ENCODE data around the gene APEH.

Gene APEH

DNA sequence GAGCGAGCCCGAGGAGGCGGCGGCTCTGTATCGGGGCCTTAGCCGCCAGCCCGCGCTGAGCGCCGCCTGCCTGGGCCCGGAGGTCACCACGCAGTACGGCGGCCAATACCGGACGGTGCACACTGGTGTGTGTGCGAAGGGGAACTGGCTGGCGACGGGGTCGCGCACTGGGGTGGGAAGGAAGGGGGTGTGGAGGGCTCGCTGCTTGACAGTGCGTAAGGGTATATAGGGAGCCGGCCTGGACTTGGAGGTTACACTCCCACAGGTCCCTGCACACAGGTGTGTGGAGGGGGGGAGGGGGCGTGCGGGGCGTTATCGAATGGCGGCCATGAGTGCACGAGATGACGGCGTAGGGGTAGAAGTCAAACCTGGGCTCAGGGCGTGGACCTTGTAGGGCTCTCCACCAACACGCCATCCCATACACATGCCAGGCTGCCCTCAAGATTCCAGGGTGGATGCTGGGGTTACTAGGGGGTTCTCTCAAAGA lies 389 bp downstream of the APEH start:
- Histone ChIP-seq H3K79me2 (ENCODE audit: insufficient read depth, low read length) (no peaks in the 10 kb centered on the region), H3F3A (ENCODE audit: insufficient read depth, low read length) (no peaks in the 10 kb centered on the region), H3K9me2 (ENCODE audit: low read depth, low read length) (no peaks in the 10 kb centered on the region), H4K20me1 (ENCODE audit: insufficient read depth, low read length) (no peaks in the 10 kb centered on the region), H3K27ac (ENCODE audit: low read depth, low read length, poor library complexity, severe bottlenecking) (no peak overlapping the region), H3K9me3 (ENCODE audit: low read length) (no peaks in the 10 kb centered on the region), H3K4me3 (ENCODE audit: low read depth, low read length, poor library complexity, severe bottlenecking) (peak overlapping the region; percentile 77), H3K36me3 (ENCODE audit: insufficient read depth, low read length) (peaks cover 40% of the 10 kb centered on the region), H3K4me2 (ENCODE audit: low read length) (peak overlapping the region; percentile 78), H3K4me1 (ENCODE audit: insufficient read depth, low read length, severe bottlenecking) (peaks cover 20% of the 10 kb centered on the region), H3K9ac (ENCODE audit: low read length) (peak overlapping the region; percentile 87), H2AFZ (ENCODE audit: low read length) (no peak overlapping the region), H3K27me3 (ENCODE audit: insufficient read depth, low read length) (no peaks in the 10 kb centered on the region)
- TF ChIP-seq, protein P1, sequence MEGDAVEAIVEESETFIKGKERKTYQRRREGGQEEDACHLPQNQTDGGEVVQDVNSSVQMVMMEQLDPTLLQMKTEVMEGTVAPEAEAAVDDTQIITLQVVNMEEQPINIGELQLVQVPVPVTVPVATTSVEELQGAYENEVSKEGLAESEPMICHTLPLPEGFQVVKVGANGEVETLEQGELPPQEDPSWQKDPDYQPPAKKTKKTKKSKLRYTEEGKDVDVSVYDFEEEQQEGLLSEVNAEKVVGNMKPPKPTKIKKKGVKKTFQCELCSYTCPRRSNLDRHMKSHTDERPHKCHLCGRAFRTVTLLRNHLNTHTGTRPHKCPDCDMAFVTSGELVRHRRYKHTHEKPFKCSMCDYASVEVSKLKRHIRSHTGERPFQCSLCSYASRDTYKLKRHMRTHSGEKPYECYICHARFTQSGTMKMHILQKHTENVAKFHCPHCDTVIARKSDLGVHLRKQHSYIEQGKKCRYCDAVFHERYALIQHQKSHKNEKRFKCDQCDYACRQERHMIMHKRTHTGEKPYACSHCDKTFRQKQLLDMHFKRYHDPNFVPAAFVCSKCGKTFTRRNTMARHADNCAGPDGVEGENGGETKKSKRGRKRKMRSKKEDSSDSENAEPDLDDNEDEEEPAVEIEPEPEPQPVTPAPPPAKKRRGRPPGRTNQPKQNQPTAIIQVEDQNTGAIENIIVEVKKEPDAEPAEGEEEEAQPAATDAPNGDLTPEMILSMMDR (IDR thresholded peaks at IDR 0.05; ENCODE audit: low read length), result no peak
- no peak for TF ChIP-seq EZH2 (IDR thresholded peaks at IDR 0.05; ENCODE audit: borderline replicate concordance, low read length)

DNA sequence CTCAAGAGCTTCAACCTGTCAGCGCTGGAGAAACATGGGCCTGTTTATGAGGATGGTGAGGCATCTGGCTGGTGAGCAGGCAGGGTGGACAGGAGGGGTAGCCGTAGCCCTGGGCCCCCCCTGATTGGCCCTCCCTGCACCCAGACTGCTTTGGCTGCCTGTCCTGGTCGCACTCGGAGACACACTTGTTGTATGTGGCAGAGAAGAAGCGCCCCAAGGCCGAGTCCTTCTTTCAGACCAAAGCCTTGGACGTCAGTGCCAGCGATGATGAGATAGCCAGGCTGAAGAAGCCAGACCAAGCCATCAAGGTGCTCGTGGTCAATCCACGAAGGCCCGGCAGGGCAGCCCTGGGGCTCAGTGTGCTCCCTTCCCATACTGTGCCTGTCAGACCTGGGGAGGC lies 1.8 kb downstream of the APEH start:
- H4K20me1 ChIP-seq (ENCODE audit: insufficient read depth, low read length), result no peaks in the 10 kb centered on the region
- no peak overlapping the region for H3K27ac ChIP-seq (ENCODE audit: low read depth, low read length, poor library complexity, severe bottlenecking)
- no peaks in the 10 kb centered on the region for H3K27me3 ChIP-seq (ENCODE audit: insufficient read depth, low read length)
- H2AFZ ChIP-seq (ENCODE audit: low read length), result no peak overlapping the region
- H3F3A ChIP-seq (ENCODE audit: insufficient read depth, low read length), result no peaks in the 10 kb centered on the region
- H3K9ac ChIP-seq (ENCODE audit: low read length), result no peak overlapping the region; the same call in 1 of the 2 replicates
- H3K4me2 ChIP-seq (ENCODE audit: low read length), result no peak overlapping the region
- no peak overlapping the region for H3K4me3 ChIP-seq (ENCODE audit: low read depth, low read length, poor library complexity, severe bottlenecking)
- H3K9me2 ChIP-seq (ENCODE audit: low read depth, low read length), result no peaks in the 10 kb centered on the region
- H3K79me2 ChIP-seq (ENCODE audit: insufficient read depth, low read length), result no peaks in the 10 kb centered on the region
- TF ChIP-seq, protein P1 (IDR thresholded peaks at IDR 0.05; ENCODE audit: low read length), result no peak
- TF ChIP-seq EZH2 (IDR thresholded peaks at IDR 0.05; ENCODE audit: borderline replicate concordance, low read length), result no peak
- peaks cover 53% of the 10 kb centered on the region for H3K36me3 ChIP-seq (ENCODE audit: insufficient read depth, low read length)
- no peaks in the 10 kb centered on the region for H3K9me3 ChIP-seq (ENCODE audit: low read length)
- peaks cover 20% of the 10 kb centered on the region for H3K4me1 ChIP-seq (ENCODE audit: insufficient read depth, low read length, severe bottlenecking)

DNA sequence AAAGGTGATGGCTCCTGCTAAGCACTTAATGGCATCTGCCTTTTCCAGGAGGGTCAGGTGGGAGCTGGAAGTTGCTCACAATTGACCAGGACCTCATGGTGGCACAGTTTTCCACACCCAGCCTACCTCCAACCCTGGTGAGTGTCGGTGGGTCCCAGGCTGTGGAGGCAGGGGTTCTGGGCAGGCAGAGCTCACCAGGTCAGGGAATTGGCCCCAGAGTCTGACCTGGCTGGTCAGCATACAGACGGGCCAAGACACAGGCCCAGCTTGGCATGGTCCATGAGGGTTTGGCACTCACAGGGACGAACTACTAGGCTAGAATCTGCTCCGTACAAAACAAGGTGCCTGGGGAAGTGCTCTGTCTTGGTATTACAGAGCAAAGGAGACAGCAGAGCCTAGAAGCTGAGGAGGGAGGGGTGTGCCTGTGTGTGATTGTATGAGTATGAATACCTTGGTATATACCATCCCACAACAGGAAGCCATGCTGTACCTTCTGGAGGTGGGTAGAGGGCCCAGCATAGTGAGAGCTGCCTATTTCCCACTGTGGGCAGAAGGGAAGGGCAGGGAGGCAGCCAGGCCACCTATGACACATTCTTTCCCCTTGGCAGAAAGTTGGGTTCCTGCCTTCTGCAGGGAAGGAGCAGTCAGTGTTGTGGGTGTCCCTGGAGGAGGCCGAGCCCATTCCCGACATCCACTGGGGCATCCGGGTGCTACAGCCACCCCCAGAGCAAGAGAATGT lies 6.5 kb downstream of the APEH start:
- TF ChIP-seq, protein P1 (IDR thresholded peaks at IDR 0.05; ENCODE audit: low read length), result no peak
- Histone ChIP-seq H3F3A (ENCODE audit: insufficient read depth, low read length) (no peaks in the 10 kb centered on the region), H3K4me2 (ENCODE audit: low read length) (no peak overlapping the region), H3K4me3 (ENCODE audit: low read depth, low read length, poor library complexity, severe bottlenecking) (no peak overlapping the region), H3K9me3 (ENCODE audit: low read length) (no peaks in the 10 kb centered on the region), H3K9ac (ENCODE audit: low read length) (no peak overlapping the region), H3K9me2 (ENCODE audit: low read depth, low read length) (no peaks in the 10 kb centered on the region), H3K79me2 (ENCODE audit: insufficient read depth, low read length) (no peaks in the 10 kb centered on the region), H4K20me1 (ENCODE audit: insufficient read depth, low read length) (no peaks in the 10 kb centered on the region), H3K27ac (ENCODE audit: low read depth, low read length, poor library complexity, severe bottlenecking) (no peak overlapping the region), H2AFZ (ENCODE audit: low read length) (no peak overlapping the region), H3K36me3 (ENCODE audit: insufficient read depth, low read length) (peaks cover 83% of the 10 kb centered on the region), H3K27me3 (ENCODE audit: insufficient read depth, low read length) (no peaks in the 10 kb centered on the region), H3K4me1 (ENCODE audit: insufficient read depth, low read length, severe bottlenecking) (no peaks in the 10 kb centered on the region)

Measured in OCI-LY1 (cell line).